Uterus (tissue), 4 donors: ENCODE measurements around the gene ITPR1. TPM values are rescaled to one million over a fixed set of nuclear protein-coding genes. Genes with fewer than 3 reads are reported as not detected.
A peak's percentile ranks its signal among the peaks of the same experiment; 100 is the strongest.

ENCODE experiments used
- DNase-seq, 2 donors: peaks; one replicate each; pipeline ENCODE4 v3.0.0-alpha.2; 2019 to 2020
- H3K27ac ChIP-seq, 2 donors: fragments of 200-600 bp; sonication (generic); 1 replicate in 1 of 2; 2 replicates in 1 of 2; pipeline ENCODE4 v1.5.1; 2016 to 2018
- H3K27me3 ChIP-seq, 2 donors: fragments of 200-600 bp; sonication (generic); one replicate each; pipeline ENCODE4 v1.5.1; 2018 to 2019; ENCODE audit warnings: control low read depth in 1 of 2
- H3K36me3 ChIP-seq, 2 donors: fragments of 200-600 bp; sonication (generic); one replicate each; pipeline ENCODE4 v1.5.1; 2019; ENCODE audit warnings: control low read depth in 1 of 2
- H3K4me1 ChIP-seq, 2 donors: fragments of 200-600 bp; sonication (generic); one replicate each; pipeline ENCODE4 v1.5.1; 2018 to 2019; ENCODE audit warnings: control low read depth in 1 of 2
- H3K4me3 ChIP-seq, 2 donors: fragments of 200-600 bp; sonication (generic); 1 replicate in 1 of 2; 2 replicates in 1 of 2; pipeline ENCODE4 v1.5.1; 2018 to 2019; ENCODE audit warnings: mild to moderate bottlenecking in 1 of 2
- H3K9me3 ChIP-seq, 2 donors: fragments of 200-600 bp; sonication (generic); one replicate each; pipeline ENCODE4 v1.5.1; 2019; ENCODE audit warnings: control low read depth in 1 of 2
- POLR2A ChIP-seq, 2 donors: fragments of 450-650 bp; IDR thresholded peaks; one replicate each; pipeline ENCODE4 v1.6.1; 2016; ENCODE audit warnings: antibody characterized with exemption in 2 of 2, mild to moderate bottlenecking in 1 of 2, moderate library complexity in 1 of 2
- intact Hi-C: fragments of 100-400 bp; cut with DNase I; formaldehyde crosslinking; loops from one replicate; pipeline ENCODE4 v1.15.1; 2023; ENCODE audit warnings: low total_unique reads
- total RNA-seq, 4 donors: library from RNA; depleted of rRNA in 3 of 4; stranded (reverse); fragments of >200 nt in 3 of 4; gene quantifications; one replicate each; pipeline versions ENCODE4 v1.1.0 to v1.2.4, GENCODE V29; 2014 to 2023
- TF ChIP-seq, protein P1 (sequence below), 4 experiments: fragments of 200-600 bp in 2 of 4; fragments of 450-650 bp in 2 of 4; sonication (generic) in 2 of 4; IDR thresholded peaks; one replicate each; pipeline ENCODE4 v1.5.1; 2016 to 2019; ENCODE audit warnings: antibody characterized with exemption in 4 of 4, mild to moderate bottlenecking in 2 of 4, moderate library complexity in 1 of 4
- donor health status: DM: yes; HTN: yes; CAD: no.

Gene ITPR1
- total RNA-seq, 4 donors from 2014 or later: 98.2 to 224 (median 141) TPM

DNA sequence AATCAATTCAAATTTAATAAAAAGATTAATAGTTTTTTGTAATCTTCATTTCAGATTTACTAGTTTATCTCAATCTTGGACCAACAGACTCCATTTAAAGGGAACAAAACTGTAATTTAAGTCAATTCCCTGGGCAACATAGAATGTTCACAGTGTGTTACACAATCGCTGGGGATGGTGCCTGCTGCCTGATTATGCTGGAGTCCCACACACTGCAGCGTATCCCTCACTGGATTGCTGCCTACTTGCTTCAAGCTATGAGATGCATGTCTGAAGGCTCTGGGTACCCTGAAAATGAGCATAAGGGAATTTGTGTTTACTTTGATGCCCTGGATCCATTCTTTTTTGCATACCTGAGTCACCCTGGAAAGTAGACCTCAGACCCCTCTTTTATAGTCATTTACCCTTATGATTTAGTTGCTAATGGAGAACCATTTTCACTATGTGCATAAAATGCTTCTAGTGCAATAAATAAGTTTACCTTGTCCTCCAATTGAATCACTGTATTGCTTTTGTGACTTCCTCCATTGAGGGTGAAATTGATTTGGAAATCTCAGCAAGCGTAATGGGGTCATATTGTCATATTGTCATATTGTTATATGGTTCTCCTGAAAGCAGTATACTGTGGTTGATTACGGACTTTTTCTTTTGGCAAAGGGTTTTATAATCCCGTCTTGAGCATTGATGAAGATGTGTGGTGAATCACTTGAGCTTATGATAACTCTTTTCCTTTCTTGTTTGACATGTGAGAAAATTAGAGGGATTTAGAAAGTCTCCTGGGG, 35.9 kb downstream of the ITPR1 start:
- H3K4me3 ChIP-seq: no peak overlapping the region
- no peak for TF ChIP-seq POLR2A (IDR thresholded peaks at IDR 0.05)
- TF ChIP-seq, protein P1, sequence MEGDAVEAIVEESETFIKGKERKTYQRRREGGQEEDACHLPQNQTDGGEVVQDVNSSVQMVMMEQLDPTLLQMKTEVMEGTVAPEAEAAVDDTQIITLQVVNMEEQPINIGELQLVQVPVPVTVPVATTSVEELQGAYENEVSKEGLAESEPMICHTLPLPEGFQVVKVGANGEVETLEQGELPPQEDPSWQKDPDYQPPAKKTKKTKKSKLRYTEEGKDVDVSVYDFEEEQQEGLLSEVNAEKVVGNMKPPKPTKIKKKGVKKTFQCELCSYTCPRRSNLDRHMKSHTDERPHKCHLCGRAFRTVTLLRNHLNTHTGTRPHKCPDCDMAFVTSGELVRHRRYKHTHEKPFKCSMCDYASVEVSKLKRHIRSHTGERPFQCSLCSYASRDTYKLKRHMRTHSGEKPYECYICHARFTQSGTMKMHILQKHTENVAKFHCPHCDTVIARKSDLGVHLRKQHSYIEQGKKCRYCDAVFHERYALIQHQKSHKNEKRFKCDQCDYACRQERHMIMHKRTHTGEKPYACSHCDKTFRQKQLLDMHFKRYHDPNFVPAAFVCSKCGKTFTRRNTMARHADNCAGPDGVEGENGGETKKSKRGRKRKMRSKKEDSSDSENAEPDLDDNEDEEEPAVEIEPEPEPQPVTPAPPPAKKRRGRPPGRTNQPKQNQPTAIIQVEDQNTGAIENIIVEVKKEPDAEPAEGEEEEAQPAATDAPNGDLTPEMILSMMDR (IDR thresholded peaks at IDR 0.05): no peak
- H3K27ac ChIP-seq: no peak overlapping the region
- peak in 1 of 2 donors; percentile 30 for DNase-seq
- H3K36me3 ChIP-seq: no peaks in the 10 kb centered on the region
- intact Hi-C loops: no loop called here
- H3K4me1 ChIP-seq: peaks cover 0 to 6% of the 10 kb centered on the region in 2 donors
- no peaks in the 10 kb centered on the region for H3K27me3 ChIP-seq
- H3K9me3 ChIP-seq: no peaks in the 10 kb centered on the region

DNA sequence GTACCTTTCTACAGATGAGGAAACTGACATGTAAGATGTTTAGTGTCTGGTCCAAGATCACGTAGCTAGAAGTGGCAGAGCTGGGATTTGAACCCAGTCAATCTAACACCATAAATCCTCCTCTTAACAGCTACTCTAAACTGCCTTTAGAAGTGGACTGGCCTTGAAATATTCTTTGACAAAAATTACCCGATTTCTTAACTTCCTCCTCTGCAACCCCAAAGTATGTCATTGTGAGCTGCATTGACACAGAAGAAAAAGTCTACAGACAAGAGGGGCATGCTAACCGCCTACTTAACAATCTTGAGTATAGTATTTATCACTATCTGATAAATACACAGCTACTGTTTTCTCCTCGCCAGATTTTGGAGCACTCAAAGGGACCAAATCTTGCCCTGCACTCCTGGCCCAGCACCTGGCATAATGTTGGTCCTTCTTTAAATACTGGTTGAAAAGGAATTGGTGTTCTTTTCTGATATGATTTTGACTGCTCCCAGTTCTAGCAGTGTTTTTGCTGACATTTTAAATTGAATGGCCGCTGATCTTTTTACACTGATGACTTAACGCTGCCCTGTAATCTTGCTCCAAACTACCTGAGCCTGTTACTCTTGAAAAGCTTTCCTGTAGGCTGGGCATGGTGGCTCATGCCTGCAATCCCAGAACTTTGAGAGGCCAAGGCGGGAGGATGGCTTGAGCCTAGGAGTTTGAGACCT, 36.9 kb downstream of the ITPR1 start:
- Histone ChIP-seq H3K27ac (no peak overlapping the region), H3K9me3 (no peaks in the 10 kb centered on the region), H3K4me3 (no peak overlapping the region), H3K27me3 (no peaks in the 10 kb centered on the region), H3K4me1 (peaks cover 0 to under 1% of the 10 kb centered on the region in 2 donors), H3K36me3 (no peaks in the 10 kb centered on the region)
- TF ChIP-seq, protein P1 (IDR thresholded peaks at IDR 0.05): no peak
- TF ChIP-seq POLR2A (IDR thresholded peaks at IDR 0.05): no peak
- intact Hi-C loops: no loop called here
- no peak for DNase-seq

GRCh38 chr3:4531478-4532025, 38.4 kb downstream of the ITPR1 start:
- Histone ChIP-seq H3K4me1 (peaks cover 0 to 4% of the 10 kb centered on the region in 2 donors), H3K27ac (no peak overlapping the region)
- intact Hi-C loops: no loop called here

DNA sequence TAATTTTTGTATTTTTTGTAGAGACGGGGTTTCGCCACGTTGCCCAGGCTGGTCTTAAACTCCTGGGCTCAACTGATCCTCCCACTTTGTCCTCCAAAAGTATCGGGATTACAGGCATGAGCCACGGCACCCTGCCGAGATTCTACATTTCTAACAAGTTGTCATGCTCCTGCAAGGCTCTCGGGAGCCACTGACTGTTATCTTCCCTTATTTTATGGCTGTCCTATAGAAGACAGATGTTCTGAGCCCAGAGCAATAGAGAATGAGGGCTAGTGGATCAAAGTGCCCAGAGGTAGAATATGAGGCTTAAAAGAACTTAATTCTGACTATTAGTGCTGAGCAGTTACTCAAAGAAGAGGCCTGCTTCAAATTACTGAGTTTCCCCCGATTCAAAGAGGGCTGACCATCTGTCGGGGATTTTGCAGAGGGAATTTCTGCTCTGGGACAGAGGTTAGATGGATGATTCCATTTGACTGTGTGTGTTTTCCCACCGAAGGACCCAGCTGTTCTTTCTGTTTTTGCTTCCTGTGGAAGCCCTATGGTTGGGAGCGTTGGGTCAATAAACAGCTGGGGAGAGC, 39.5 kb downstream of the ITPR1 start:
- TF ChIP-seq, protein P1 (IDR thresholded peaks at IDR 0.05): no peak
- TF ChIP-seq POLR2A (IDR thresholded peaks at IDR 0.05): no peak
- H3K4me3 ChIP-seq: no peak overlapping the region
- H3K9me3 ChIP-seq: no peaks in the 10 kb centered on the region
- H3K4me1 ChIP-seq: peaks cover 0 to 4% of the 10 kb centered on the region in 2 donors
- H3K27me3 ChIP-seq: no peaks in the 10 kb centered on the region
- intact Hi-C loops: no loop called here
- peak overlapping the region in 1 of 2 donors; percentile 2 for H3K27ac ChIP-seq
- no peaks in the 10 kb centered on the region for H3K36me3 ChIP-seq
- no peak for DNase-seq

More at GRCh38 chr3:4531478-4532025, 38.4 kb downstream of the ITPR1 start:
- H3K4me3 ChIP-seq: no peak overlapping the region
- DNase-seq: no peak
- no peaks in the 10 kb centered on the region for H3K27me3 ChIP-seq
- no peak for TF ChIP-seq POLR2A (IDR thresholded peaks at IDR 0.05)
- TF ChIP-seq, protein P1 (IDR thresholded peaks at IDR 0.05): no peak
- no peaks in the 10 kb centered on the region for H3K36me3 ChIP-seq
- H3K9me3 ChIP-seq: no peaks in the 10 kb centered on the region
